ENCODE results near the gene CUL4B. TPM values are rescaled to one million over a fixed set of nuclear protein-coding genes. Genes with fewer than 3 reads are reported as not detected.

The CUL4B gene
- polyA plus RNA-seq, 3 donors, result 10.2 to 24.2 (median 12.4) TPM

Other genes starting within 250 kb of the CUL4B start
- 1 to 10 TPM in 2 of 3 donors, under 1 TPM in 1; 0.18 to 4.2 (median 1.1) TPM for gene TMEM255A, start 249.5 kb downstream of the CUL4B start, polyA plus RNA-seq
- gene ATP1B4, start 198.9 kb downstream of the CUL4B start, polyA plus RNA-seq, result not detected
- gene LAMP2, start 91.7 kb downstream of the CUL4B start, polyA plus RNA-seq, result 10 to 100 TPM; 30.5 to 52.3 (median 32.2) TPM
- 10 to 100 TPM; 29.7 to 53.9 (median 39.2) TPM for gene MCTS1, start 43.1 kb upstream of the CUL4B start, polyA plus RNA-seq
- gene C1GALT1C1, start 69.1 kb upstream of the CUL4B start, polyA plus RNA-seq, result 10 to 100 TPM; 11.6 to 19.9 (median 15.6) TPM